Non-pigmented ciliary epithelial cell (primary cell): ENCODE measurements around the gene CCZ1B.
"Not testable (repeated sequence)": the region's sequence is repeated elsewhere in the genome, so short reads cannot be mapped to it uniquely, and the experiment has no call there.

Experiments
- DNase-seq: peaks from one replicate; pipeline ENCODE4 v3.0.0-alpha.2; 2010; ENCODE audit warnings: low read depth

Gene CCZ1B

GRCh38 chr7:6831018-6831725, 5.1 kb upstream of the CCZ1B start:
- DNase-seq: no peak

GRCh38 chr7:6830026-6830425, 4.0 kb upstream of the CCZ1B start:
- DNase-seq: not testable (repeated sequence)

- DNase-seq: not testable (repeated sequence)
Measured at GRCh38 chr7:6829616-6830015, 3.5 kb upstream of the CCZ1B start.

GRCh38 chr7:6827180-6827579, 1.1 kb upstream of the CCZ1B start:
- DNase-seq: not testable (repeated sequence)

GRCh38 chr7:6825236-6826125, 594 bp downstream of the CCZ1B start:
- DNase-seq: not testable (repeated sequence)

GRCh38 chr7:6821622-6822021, 4.5 kb downstream of the CCZ1B start:
- DNase-seq: not testable (repeated sequence)

GRCh38 chr7:6815470-6815869, 10.6 kb downstream of the CCZ1B start:
- not testable (repeated sequence) for DNase-seq

GRCh38 chr7:6813011-6813410, 13.1 kb downstream of the CCZ1B start:
- DNase-seq: not testable (repeated sequence)

GRCh38 chr7:6807959-6808358, 18.1 kb downstream of the CCZ1B start:
- DNase-seq: not testable (repeated sequence)

GRCh38 chr7:6807393-6807918, 18.6 kb downstream of the CCZ1B start:
- DNase-seq: not testable (repeated sequence)

- not testable (repeated sequence) for DNase-seq
Measured at GRCh38 chr7:6800331-6800730, 25.7 kb downstream of the CCZ1B start.

GRCh38 chr7:6799887-6800286, 26.2 kb downstream of the CCZ1B start:
- DNase-seq: not testable (repeated sequence)

- DNase-seq: not testable (repeated sequence)
Measured at GRCh38 chr7:6798047-6798446, 28.0 kb downstream of the CCZ1B start.

GRCh38 chr7:6797218-6797617, 28.9 kb downstream of the CCZ1B start:
- DNase-seq: not testable (repeated sequence)

GRCh38 chr7:6794276-6794675, 31.8 kb downstream of the CCZ1B start:
- not testable (repeated sequence) for DNase-seq

- peak; percentile 0 for DNase-seq
Measured at GRCh38 chr7:6792113-6792872, 33.8 kb downstream of the CCZ1B start.

GRCh38 chr7:6789353-6789752, 36.7 kb downstream of the CCZ1B start:
- DNase-seq: not testable (repeated sequence)

- DNase-seq: not testable (repeated sequence)
Measured at GRCh38 chr7:6781581-6781980, 44.5 kb downstream of the CCZ1B start.

GRCh38 chr7:6761186-6761585, 64.9 kb downstream of the CCZ1B start:
- not testable (repeated sequence) for DNase-seq

GRCh38 chr7:6753964-6754363, 72.1 kb downstream of the CCZ1B start, which contains the start of gene RSPH10B2:
RSPH10B2 (plus strand) TSS chr7:6754103; CDS start chr7:6757678, 3,575 bp downstream.
- DNase-seq: not testable (repeated sequence)

GRCh38 chr7:6750173-6750572, 75.9 kb downstream of the CCZ1B start:
- not testable (repeated sequence) for DNase-seq

GRCh38 chr7:6749335-6749734, 76.7 kb downstream of the CCZ1B start:
- not testable (repeated sequence) for DNase-seq
